Epithelial cell of prostate (primary cell): ENCODE results near the gene ACAN.

Experiments
- DNase-seq: peaks from one replicate; pipeline ENCODE4 v3.0.0-alpha.2; 2011; ENCODE audit warnings: low read depth, low spot score
- H3K27ac ChIP-seq: fragments of 450-650 bp; 2 replicates; pipeline ENCODE4 v1.5.1; 2017; ENCODE audit warnings: mild to moderate bottlenecking

ACAN gene

GRCh38 chr15:88803241-88803919 lies at the start of gene ACAN:
Gene ACAN, plus strand, starts transcription at chr15:88803436. Its CDS starts 32,771 bp downstream, at chr15:88836207.
- DNase-seq: no peak
- no peak within 1 kb of the TSS for H3K27ac ChIP-seq

GRCh38 chr15:88756521-88756920 lies 46.7 kb upstream of the ACAN start:
- no peak for DNase-seq

GRCh38 chr15:88756921-88757320 lies 46.3 kb upstream of the ACAN start:
- no peak overlapping the region for H3K27ac ChIP-seq
- no peak for DNase-seq

More at GRCh38 chr15:88756521-88756920, 46.7 kb upstream of the ACAN start:
- H3K27ac ChIP-seq: no peak overlapping the region

- no peak for DNase-seq
- H3K27ac ChIP-seq: no peak overlapping the region
Measured at GRCh38 chr15:88759872-88760271, 43.4 kb upstream of the ACAN start.

- DNase-seq: no peak
- H3K27ac ChIP-seq: no peak overlapping the region
Measured at GRCh38 chr15:88764448-88764847, 38.8 kb upstream of the ACAN start.

- DNase-seq: no peak
- no peak overlapping the region for H3K27ac ChIP-seq
Measured at GRCh38 chr15:88765212-88765611, 38.0 kb upstream of the ACAN start.

- no peak overlapping the region for H3K27ac ChIP-seq
- no peak for DNase-seq
Measured at GRCh38 chr15:88769161-88769971, 33.9 kb upstream of the ACAN start.

- no peak overlapping the region for H3K27ac ChIP-seq
- DNase-seq: no peak
Measured at GRCh38 chr15:88775776-88776175, 27.5 kb upstream of the ACAN start.

GRCh38 chr15:88776646-88777045 lies 26.6 kb upstream of the ACAN start:
- H3K27ac ChIP-seq: no peak overlapping the region
- DNase-seq: no peak

GRCh38 chr15:88779944-88780343 lies 23.3 kb upstream of the ACAN start:
- H3K27ac ChIP-seq: no peak overlapping the region
- no peak for DNase-seq

GRCh38 chr15:88782465-88782864 lies 20.8 kb upstream of the ACAN start:
- H3K27ac ChIP-seq: no peak overlapping the region
- DNase-seq: no peak

- H3K27ac ChIP-seq: no peak overlapping the region
- DNase-seq: no peak
Measured at GRCh38 chr15:88785217-88785616, 18.0 kb upstream of the ACAN start.

GRCh38 chr15:88788036-88788435 lies 15.2 kb upstream of the ACAN start:
- no peak for DNase-seq
- H3K27ac ChIP-seq: no peak overlapping the region

GRCh38 chr15:88788816-88789215 lies 14.4 kb upstream of the ACAN start:
- DNase-seq: no peak
- no peak overlapping the region for H3K27ac ChIP-seq

GRCh38 chr15:88790486-88790885 lies 12.8 kb upstream of the ACAN start:
- no peak for DNase-seq
- H3K27ac ChIP-seq: no peak overlapping the region

- peak overlapping the region; percentile 40 for H3K27ac ChIP-seq
- DNase-seq: peak; percentile 45
Measured at GRCh38 chr15:88791637-88792036, 11.6 kb upstream of the ACAN start.

- no peak overlapping the region for H3K27ac ChIP-seq
- DNase-seq: no peak
Measured at GRCh38 chr15:88792342-88793282, 10.6 kb upstream of the ACAN start.

- no peak for DNase-seq
- no peak overlapping the region for H3K27ac ChIP-seq
Measured at GRCh38 chr15:88794001-88794400, 9.2 kb upstream of the ACAN start.

- DNase-seq: no peak
- H3K27ac ChIP-seq: no peak overlapping the region
Measured at GRCh38 chr15:88797663-88798339, 5.4 kb upstream of the ACAN start.

GRCh38 chr15:88799341-88799740 lies 3.9 kb upstream of the ACAN start:
- no peak for DNase-seq
- H3K27ac ChIP-seq: no peak overlapping the region
